Effector CD4-positive, alpha-beta T cell (primary cell): Measurements from ENCODE around the gene ARPIN.
"Not testable (repeated sequence)": the region's sequence is repeated elsewhere in the genome, so short reads cannot be mapped to it uniquely, and the experiment has no call there.

Experiments used
- DNase-seq: peaks from one replicate; pipeline ENCODE4 v3.0.0-alpha.2; 2020

The ARPIN gene

GRCh38 chr15:89875741-89876140 is 37.0 kb downstream of the ARPIN start:
- no peak for DNase-seq

GRCh38 chr15:89874926-89875564 is 37.7 kb downstream of the ARPIN start:
- peak; percentile 72 for DNase-seq

DNA sequence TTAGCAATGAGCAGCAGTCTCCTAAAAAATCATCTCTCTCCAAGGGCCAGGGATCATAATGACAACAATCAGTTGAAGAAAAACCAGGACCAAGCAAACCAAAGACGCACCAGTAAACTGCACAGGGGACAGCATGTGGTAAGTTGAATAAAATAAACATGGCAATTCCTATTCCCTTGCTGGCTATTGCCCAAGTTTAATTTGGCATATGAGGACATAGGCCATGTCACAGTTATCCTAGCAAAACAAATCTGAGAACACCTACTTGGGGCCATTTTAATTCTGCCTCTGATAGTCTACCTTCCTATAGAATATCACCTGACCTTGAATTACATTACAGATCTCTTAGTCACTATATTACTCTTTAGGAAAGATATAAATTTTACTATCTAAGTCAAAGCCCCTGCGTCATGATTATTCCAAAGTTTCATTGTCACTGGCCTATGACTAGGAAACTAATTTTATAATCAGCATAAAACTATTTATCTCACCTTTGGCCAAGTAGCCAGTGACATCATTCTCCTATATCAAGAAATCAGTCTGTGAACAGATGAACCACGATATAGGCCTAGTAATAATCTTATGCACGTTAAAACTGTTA is 42.0 kb downstream of the ARPIN start:
- no peak for DNase-seq

DNA sequence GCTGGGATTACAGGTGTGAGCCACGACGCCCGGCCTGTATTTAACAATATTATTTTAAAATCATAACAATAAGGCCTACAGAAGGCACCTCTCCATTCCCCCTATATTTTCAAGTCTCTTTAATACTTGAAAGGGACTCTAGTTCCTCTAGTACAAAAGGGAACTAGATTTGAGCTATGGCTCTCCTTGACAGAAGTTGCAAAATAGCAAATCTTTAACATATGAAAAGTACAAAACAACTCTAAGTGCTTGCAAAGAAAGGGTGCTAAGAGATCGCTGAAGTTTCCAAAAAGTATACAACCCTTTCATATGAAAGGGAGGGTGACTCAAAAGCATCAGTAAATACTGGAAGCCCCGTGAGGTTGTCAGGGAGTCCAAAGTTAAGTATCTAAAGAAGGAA is 42.7 kb downstream of the ARPIN start:
- no peak for DNase-seq

GRCh38 chr15:89869490-89869889 is 43.3 kb downstream of the ARPIN start:
- DNase-seq, result not testable (repeated sequence)

DNA sequence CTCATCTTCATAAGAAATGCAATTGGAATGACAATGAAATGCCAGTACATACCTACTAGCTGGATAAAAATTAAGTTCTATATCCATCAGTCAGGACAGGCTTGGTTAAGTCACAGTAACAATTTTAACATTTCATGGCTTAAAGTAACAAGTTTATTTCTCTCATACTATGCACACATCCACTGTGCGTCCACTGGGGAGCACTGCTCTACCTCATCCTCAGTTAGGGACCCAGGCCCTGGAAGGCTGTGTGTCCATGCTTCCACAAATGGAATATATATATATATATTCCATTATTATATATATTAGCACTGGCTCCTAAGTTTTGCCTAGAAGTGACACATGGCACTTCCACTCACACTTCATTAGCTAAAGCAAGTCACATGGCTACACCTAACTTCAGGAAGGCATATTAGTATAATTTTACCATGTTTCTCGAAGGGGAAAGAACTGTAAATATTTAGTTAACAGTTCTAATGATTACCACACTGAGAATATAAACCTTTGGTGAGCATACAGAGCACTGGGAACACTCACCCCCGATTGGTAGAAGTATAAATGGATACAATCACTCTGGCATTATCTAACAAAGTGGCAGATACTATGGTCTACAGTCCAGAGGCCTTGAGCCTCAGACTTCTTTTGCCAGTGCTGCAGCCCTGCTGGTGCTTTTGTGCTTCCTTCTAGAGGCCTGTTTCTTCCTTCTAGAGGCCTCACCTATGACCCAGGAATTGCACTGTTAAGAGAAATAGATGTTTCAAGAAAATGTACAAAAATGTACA is 47.6 kb downstream of the ARPIN start:
- no peak for DNase-seq

DNA sequence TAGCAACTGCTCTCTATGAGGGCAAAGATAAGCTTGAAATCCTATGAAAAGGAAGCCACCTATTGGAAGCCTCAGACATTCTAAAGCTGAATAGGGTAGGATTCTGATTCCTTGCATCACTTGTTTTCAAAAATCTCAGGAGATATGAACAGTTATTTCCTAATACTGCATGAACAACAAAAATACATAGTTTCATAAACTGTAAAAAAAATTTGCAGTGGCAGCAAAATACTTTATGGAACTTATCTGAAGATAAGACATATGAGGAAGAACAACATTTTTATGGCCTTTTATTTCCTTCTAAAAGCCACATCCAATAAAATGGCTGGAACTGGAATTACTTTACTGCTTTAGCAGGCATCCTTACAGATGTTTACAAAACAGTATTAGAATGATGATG is 48.8 kb downstream of the ARPIN start:
- no peak for DNase-seq

DNA sequence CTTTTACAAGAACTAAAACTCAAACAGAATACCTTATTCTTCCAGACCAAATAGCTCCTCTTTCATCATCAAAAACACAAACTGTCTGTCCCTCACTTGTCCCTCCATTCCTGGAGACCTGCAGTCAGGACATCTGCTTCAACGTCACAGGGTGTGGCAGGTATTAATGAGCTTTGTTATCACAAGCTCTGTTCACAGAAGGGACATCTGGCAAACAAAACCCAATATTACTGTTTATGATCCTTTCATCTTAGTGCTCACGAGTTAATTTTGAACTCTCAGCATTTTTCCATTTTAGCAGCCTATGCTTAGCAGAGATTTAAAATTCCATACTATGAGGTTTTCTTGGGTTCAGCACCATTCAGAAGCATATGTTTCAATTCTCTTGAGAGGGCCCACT is 51.9 kb downstream of the ARPIN start:
- DNase-seq, result no peak

DNA sequence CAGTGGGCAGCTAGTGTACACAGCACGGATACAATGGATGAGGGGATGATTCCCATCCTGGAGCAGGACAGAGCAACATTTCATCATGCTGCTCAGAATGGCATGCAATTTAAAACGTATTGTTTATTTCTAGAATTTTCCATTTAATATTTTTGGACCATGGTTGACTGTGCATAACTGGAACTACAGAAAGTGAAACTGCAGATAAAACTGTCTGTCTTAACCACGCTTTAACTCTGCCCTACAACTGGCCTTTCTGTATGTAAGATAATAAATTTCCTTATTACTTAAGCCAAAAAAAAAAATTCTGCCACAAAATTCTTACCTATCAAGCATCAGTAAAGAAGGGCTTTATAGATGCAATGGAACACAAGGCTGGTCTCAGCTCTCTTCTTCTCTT is 52.3 kb downstream of the ARPIN start:
- DNase-seq, result no peak

GRCh38 chr15:89858661-89859458 is 53.9 kb downstream of the ARPIN start:
- no peak for DNase-seq

GRCh38 chr15:89857673-89858072 is 55.1 kb downstream of the ARPIN start:
- no peak for DNase-seq

- DNase-seq, result no peak
Measured at GRCh38 chr15:89855948-89856347, 56.8 kb downstream of the ARPIN start.

DNA sequence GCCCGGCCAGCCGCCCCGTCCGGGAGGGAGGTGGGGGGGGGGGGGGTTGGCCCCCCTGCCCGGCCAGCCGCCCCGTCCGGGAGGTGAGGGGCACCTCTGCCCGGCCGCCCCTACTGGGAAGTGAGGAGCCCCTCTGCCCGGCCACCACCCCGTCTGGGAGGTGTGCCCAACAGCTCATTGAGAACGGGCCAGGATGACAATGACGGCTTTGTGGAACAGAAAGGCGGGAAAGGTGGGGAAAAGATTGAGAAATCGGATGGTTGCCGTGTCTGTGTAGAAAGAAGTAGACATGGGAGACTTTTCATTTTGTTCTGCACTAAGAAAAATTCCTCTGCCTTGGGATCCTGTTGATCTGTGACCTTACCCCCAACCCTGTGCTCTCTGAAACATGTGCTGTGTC is 57.9 kb downstream of the ARPIN start:
- not testable (repeated sequence) for DNase-seq

DNA sequence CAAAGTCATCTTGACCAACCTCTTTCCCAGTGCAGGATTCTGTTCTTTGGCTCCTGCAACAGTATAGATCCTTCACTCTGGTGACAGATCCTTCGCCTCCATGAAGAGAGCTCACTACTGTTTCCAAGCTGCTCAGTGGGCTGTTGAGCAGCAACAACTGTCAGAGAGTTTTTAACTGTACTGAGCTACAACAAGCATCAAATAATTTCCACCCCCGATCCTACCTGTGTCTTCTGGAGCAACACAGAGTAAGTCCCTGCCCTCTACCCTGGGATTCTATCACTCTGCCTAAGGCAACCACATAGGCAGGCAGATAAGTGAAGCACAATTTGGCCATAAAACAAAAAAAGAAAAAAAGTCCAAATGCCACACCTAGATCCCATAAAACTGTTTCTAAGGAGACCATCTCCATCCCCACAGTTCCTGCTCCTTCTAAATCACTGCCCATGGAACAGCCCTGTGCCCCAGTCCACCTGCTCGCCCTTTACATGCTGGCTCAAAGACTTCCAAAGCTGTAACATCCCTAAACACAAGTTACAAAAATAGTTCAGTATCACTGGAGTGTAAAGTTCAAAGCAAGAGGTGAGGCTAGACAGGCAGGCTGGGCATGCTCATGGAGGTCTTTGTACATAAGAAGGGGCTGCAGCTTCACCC is 60.3 kb downstream of the ARPIN start:
- no peak for DNase-seq

GRCh38 chr15:89851673-89852341 is 60.9 kb downstream of the ARPIN start:
- no peak for DNase-seq

- no peak for DNase-seq
Measured at GRCh38 chr15:89848970-89849292, 63.8 kb downstream of the ARPIN start.

DNA sequence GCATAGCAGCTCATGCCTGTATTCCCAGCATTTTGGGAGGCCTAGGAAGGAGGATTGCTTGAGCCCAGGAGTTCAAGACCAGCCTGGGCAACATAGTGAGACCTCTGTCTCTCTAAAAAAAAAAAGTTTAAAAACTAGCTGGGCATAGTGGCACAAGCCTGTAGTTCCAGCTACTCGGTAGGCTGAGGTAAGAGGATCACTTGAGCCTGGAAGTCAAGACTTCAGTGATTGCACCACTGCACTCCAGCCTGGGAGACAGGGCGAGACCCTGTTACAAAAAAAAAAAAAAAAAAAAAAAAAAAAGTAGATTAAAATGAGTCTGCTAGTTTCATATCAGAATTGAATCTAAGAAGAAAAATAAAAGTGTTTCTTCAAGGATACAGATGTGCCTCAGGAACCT is 65.7 kb downstream of the ARPIN start:
- no peak for DNase-seq

GRCh38 chr15:89845305-89845893 is 67.4 kb downstream of the ARPIN start:
- DNase-seq, result no peak
